GM19372 (cell line): ENCODE data around the gene NMNAT2.
"Not testable (repeated sequence)": the region's sequence is repeated elsewhere in the genome, so short reads cannot be mapped to it uniquely, and the experiment has no call there.

Experiments used
- ATAC-seq: cut with Tn5 transposase; IDR thresholded peaks from one replicate; pipeline ENCODE4 v1.9.1; 2021; ENCODE audit warnings: mild to moderate bottlenecking, low read depth, moderate library complexity; ENCODE audit not compliant: unreplicated experiment

Gene NMNAT2

DNA sequence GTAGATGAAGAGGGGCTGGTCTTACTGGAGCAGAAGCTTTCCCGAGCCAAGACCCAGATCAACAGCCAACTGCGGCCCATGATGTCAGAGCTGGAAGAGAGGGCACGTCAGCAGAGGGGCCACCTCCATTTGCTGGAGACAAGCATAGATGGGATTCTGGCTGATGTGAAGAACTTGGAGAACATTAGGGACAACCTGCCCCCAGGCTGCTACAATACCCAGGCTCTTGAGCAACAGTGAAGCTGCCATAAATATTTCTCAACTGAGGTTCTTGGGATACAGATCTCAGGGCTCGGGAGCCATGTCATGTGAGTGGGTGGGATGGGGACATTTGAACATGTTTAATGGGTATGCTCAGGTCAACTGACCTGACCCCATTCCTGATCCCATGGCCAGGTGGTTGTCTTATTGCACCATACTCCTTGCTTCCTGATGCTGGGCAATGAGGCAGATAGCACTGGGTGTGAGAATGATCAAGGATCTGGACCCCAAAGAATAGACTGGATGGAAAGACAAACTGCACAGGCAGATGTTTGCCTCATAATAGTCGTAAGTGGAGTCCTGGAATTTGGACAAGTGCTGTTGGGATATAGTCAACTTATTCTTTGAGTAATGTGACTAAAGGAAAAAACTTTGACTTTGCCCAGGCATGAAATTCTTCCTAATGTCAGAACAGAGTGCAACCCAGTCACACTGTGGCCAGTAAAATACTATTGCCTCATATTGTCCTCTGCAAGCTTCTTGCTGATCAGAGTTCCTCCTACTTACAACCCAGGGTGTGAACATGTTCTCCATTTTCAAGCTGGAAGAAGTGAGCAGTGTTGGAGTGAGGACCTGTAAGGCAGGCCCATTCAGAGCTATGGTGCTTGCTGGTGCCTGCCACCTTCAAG lies 174.8 kb downstream of the NMNAT2 start:
- no peak for ATAC-seq

DNA sequence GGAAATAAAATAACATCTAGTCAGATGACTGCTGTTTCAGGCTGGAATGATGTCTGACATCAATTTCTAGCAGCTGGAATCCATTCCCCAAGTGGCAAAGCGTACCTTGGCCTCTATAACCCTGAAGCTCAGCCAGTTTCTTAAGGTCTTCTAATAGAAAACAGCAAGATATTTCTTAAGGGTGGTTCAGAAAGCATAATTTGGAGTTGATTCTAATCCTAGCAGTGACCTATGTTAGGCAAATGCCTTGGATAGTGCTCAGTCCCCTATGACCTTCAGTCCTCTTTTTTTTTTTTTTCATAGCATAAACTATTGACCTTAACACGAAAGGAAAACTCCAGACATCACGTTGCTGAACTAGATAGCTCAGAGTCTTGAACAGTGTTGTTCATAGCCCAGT lies 175.6 kb downstream of the NMNAT2 start:
- no peak for ATAC-seq

DNA sequence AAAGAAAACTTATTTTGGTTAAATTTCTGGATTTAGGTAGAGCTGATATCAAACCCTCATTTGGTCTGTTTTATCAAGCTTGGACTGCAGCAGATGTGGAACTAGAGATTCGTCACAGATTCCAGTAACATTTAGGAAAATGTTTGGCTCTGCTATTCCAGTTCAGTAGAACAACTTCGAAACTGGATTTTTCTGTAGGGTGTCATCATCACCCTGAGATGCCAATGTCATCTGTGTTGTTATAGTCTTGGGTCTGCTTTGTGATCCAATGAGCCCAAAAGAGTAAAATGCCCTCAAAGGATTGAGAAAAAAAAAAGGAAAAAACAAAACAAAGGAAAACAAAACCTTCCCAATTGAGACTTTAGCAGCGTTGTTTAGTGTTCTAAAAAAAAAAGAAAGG lies 176.7 kb downstream of the NMNAT2 start:
- ATAC-seq: no peak

DNA sequence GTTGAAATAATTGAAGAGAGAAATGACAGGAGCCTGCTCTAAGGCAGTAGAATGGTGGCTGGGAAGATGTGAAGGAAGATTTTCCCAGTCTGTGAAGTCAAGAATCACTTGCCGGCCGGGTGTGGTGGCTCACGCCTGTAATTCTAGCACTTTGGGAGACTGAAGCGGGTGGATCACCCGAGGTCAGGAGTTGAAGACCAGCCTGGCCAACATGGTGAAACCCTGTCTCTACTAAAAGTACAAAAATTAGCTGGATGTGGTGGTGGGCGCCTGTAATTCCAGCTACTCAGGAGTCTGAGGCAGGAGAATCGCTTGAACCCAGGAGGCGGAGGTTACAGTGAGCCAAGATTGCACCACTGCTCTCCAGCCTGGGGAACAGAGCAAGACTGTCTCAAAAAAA lies 177.3 kb downstream of the NMNAT2 start:
- ATAC-seq: not testable (repeated sequence)

DNA sequence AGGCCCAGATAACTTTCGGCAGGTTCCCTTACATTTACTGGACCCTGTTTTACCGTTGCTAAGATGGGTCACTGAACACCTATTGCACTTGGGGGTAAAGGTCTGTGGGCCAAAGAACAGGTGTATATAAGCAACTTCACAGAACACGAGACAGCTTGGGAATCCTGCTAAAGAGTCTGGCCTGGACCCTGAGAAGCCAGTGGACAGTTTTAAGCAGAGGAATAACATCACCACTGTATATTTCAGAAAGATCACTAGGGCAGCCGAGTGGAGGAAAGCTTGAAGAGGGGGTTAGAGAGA lies 177.7 kb downstream of the NMNAT2 start:
- ATAC-seq: no peak

DNA sequence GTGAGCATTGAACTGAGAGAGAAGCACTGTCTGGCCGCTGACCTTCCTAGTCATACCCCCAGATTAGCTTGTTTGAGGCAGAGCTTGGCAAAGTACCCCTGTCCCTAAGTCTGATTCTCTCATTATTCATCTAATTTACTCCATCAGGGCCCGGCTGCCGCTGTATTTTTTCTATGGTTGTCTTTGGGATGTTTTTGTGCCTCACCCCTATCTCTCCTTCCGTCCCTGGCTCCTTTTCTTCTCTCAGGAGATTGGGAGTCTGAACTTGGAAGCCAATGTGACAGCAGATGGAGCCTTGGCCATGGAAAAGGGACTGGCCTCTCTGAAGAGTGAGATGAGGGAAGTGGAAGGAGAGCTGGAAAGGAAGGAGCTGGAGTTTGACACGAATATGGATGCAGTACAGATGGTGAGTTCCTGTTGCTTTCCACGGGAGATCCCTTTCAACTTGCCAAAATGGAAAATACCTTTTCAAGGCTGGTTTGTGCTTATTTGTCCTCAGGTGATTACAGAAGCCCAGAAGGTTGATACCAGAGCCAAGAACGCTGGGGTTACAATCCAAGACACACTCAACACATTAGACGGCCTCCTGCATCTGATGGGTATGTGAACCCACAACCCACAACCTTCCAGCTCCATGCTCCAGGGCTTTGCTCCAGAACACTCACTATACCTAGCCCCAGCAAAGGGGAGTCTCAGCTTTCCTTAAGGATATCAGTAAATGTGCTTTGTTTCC lies 178.2 kb downstream of the NMNAT2 start:
- ATAC-seq: no peak

DNA sequence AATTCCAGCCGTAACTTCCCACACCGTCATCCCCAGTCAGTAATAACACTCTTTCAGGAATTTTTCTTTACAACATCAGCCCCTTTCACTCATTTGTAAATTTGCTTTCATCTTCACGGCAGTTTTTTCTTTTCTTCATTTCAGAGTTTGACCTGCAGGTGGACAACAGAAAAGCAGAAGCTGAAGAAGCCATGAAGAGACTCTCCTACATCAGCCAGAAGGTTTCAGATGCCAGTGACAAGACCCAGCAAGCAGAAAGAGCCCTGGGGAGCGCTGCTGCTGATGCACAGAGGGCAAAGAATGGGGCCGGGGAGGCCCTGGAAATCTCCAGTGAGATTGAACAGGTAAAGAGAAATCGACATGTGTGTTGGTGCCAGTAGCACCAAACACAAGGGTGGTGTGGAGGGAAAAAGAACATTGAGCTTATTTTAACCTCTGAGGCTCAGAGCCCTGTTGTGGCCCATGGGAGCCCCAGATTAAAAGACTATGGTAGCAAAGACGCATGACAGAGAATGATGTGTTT lies 178.9 kb downstream of the NMNAT2 start:
- ATAC-seq: no peak

DNA sequence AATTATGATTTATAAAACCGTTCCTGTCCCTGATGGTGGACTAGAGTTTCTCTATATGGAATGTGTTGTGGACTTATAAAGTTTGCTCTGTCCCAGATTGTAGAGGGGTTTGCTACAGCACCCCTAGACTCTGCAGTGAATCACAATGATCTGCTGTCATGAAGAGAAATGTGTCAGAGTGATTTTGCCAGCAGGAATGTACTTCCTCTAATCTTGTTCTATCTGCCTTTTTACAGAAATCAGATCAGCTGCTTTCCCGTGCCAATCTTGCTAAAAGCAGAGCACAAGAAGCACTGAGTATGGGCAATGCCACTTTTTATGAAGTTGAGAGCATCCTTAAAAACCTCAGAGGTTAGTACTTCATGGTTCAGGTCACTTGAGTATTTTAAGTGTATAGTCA lies 180.1 kb downstream of the NMNAT2 start:
- ATAC-seq: no peak

DNA sequence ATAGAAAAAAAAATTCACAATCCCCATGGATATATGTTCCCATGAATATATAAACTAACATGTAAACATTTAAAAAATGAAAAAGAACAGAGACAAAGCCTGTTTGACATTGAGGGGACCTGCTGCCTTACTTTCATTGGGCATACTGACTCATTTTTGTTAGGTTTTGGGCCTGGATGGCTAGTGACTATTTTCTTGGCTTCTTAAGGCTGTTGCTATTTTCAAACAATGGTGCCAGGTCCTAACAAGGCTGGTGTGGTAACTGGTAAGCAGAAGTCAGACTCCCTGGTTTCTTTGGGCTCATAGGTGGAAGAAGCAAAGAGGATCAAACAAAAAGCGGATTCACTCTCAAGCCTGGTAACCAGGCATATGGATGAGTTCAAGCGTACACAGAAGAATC lies 181.1 kb downstream of the NMNAT2 start:
- no peak for ATAC-seq

DNA sequence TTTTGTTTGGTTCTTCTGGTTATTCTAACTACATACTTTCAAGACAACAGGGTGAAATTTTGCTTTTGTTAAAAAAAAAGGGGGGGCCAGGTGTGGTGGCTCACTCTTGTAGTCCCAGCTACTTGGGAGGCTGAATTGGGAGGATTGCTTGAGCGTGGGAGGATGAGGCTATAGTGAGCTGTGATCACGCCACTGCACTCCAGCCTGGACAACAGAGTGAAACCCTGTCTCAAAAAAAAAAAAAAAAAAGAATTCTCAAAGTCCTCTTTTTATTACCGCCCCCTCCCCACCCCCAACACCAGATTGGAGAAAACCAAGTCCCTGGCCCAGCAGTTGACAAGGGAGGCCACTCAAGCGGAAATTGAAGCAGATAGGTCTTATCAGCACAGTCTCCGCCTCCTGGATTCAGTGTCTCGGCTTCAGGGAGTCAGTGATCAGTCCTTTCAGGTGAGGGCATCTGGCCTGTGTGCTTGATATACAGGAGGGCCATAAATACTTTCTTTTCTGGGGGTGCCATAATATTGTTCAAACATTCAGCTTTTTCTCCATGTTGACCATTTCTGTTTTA lies 181.9 kb downstream of the NMNAT2 start:
- ATAC-seq: no peak

DNA sequence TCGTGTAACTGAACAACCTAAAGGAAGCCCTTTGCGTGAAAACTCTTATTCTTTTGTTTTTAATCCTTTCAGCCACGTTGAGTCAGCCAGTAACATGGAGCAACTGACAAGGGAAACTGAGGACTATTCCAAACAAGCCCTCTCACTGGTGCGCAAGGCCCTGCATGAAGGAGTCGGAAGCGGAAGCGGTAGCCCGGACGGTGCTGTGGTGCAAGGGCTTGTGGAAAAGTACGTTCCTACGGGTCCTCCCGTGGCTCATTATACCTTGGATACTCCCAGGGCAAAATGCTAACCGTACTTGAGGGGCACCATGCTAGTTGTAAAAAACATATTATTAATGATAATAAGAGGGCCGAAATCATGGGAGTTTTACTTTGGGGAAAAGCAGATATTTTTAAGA lies 182.7 kb downstream of the NMNAT2 start:
- ATAC-seq: no peak

DNA sequence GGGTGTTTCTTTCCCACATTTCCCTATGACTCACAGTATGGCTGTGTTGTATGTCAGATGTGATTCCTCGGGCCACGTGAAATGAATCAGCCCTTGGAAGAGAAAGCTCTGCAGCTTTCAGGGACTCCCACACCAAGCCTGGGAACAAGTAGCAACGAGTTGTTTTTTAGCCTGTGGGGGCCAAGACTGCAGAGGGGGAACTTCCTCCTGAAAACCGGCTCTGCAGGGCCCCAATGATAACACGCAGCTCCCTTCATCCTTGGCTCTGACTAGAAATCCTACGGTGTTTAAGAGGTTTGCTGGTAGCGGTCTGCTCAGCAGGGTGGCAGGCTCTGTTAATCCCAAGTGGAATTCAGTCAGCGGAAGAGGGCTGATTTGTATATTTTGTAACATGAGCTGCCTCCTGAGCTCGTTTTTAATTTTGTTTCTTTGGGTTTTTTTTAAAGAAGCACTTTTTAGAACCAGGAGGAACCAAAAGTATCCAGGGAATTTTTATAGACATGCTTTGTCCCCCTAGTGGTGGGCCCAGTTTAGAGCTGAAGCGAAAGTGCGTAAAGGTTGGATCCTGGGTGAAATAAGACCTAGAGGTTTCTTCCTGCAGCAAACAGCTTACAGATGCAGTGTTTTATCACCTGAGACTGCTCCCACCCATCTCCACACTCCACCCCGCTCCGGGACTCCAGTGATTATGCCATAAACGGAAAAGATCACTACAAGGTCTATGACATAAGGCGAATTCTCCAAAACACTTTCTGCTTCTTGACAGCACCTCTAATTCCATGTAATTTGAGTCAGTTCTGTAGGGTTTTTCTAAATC lies 183.3 kb downstream of the NMNAT2 start:
- ATAC-seq: no peak

DNA sequence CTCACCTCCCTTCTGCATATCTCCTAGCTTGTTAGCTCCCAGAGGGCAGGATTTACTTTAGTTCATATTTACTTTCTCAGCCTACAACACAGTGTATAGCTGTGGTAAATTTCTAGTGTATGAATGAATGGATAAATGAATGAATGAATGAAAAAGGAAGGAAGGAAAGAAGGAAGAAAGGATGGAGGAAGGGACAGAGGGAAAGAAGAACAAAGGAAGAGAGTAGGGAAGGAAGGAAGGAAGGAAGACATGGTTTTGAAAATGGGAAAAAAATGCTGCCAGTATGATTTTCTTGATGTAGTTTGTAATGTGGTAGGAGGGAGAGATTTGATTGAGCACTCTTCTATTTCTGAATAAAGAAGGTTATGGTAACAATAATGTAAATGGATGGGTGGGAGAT lies 185.1 kb downstream of the NMNAT2 start:
- ATAC-seq: no peak

DNA sequence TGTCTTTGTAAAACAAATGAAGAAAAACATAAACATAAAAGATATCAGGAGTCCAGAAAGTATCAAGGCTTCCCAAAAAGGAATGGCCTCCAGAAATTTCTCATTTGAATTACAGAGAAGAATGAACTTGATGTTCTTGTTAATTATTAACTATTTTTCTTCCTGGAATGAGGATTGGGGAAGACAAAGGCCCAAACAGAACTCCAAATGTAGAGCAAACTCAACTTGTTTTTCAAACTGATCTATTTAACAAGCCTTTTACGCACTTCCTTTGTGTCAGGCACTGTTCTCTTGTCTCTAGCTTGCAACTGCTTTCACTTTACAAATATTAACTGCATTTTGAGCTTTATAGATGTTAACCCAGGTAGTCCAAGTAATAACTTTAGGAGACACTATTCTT lies 186.6 kb downstream of the NMNAT2 start:
- ATAC-seq: no peak

DNA sequence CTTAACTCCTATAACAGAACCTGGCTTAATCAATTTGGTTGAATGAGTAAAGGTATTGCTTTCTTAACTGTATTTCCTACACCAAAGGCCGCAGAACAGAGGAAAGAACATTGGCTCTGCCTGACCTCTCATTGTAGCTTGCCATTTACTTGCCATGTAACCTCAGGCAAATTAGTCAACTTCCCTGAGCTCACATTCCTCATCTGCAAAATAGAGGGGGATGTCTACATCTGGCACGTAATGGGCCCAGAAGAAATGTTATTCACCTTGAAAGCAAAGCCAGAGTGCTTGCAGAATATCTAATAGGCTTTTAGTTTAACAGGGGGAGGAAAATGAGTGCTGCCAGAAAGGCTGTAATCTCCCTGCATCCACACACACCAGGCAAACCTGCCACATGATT lies 187.8 kb downstream of the NMNAT2 start:
- no peak for ATAC-seq

DNA sequence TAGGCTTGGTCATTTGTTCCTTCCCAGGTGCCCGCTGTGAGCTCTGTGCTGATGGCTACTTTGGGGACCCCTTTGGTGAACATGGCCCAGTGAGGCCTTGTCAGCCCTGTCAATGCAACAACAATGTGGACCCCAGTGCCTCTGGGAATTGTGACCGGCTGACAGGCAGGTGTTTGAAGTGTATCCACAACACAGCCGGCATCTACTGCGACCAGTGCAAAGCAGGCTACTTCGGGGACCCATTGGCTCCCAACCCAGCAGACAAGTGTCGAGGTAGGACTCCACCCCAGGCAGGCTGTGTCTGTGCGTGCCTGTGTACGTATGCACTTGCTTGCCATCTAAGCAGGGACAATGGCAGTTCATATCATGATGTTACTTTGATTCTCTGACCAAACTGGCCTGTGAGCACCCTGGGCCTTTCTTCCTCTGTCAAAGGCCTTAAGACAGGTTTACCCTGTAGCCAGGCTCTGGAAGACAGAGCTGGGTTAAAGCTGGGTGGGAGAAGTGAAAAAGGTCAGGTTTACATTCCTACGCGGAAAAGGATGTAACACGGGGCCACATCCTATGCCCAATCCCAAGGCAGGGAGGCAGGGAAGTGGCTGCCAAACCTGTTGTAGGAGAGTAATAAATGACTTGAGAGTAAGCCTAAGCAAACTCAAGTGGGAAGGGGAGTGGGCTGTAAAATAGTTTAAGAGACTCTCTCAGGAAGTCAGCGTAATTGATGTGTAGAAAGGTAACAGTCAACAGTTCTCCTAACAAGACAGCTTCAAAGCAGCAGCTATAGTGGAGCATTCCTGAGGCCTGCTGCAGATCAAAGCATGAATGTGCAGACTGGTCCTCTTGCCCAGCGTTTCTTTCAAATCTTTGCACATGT lies 189.6 kb downstream of the NMNAT2 start:
- no peak for ATAC-seq

DNA sequence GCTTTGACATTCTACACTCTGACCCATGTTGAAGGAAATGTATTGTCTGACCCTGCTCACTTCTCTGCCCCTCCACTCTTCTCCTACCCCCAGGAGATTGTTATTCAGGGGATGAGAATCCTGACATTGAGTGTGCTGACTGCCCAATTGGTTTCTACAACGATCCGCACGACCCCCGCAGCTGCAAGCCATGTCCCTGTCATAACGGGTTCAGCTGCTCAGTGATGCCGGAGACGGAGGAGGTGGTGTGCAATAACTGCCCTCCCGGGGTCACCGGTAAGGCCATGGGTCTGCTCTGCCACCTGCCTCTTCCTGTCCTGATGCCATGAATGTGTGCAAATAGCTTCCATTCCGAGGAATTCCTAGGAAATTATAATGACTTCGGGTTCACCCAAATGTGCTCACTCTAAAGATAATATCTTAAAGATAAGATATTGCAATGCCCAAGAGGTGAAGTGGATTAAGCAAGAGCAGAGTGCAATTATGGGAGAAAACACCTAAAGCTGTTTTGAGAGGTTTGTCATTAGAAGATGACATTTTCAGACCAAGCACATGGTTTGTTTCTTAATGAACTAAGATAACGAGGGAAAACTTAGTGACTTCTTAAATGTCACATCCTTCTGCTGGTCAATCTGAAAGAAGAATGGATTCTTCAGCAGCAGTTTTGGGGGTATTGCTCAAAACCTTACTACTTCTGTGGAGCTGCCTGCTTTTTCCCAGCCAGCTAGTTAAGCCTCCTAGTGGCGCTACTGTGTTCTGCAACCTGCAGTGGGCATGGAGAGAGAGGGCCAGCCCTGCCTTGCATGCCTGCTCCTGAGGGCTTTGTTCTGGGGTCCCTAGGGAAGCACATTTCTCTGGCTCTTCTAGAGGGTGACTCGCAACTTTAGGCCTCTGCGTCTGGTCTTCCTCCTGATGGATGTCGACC lies 190.5 kb downstream of the NMNAT2 start:
- no peak for ATAC-seq

DNA sequence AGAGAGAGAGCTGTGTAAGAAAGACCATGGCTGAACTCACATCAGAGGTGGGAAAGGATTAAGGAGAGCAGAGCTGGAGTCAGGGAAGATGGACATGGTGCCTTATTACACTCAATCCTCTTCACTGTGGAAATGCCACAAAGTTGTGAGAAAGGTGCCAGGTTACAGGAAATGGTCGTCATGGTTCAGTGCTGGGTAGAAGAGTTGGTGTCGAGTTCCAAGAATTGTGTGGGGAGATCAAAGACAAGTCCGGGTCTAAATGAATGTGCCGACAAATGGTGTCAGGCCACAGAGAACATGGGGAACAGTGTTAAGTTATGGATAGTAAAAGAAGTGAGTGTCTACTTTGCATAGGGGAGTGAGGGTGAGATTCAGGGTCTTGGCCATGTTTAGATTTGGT lies 191.2 kb downstream of the NMNAT2 start:
- ATAC-seq: no peak

DNA sequence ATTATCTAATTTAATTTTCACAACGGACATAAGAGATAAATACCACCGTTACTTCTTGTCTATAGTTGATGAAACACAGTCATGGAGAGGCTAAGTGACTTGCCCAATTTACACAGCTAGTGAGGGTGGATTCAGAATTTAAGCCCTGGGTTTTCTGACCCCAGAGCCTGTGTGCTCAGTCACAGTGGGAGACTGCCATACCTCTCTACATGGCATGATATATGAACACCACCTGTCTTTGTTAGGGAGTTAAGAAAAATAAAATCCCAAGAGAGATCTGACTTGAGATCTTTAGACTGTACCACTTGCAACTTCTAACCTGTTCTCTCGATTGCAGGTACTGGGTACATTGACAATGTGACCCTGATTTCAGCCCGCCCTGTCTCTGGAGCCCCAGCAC lies 191.8 kb downstream of the NMNAT2 start:
- ATAC-seq: no peak
